Right cardiac atrium (tissue), 5 donors: ENCODE data around the gene TSPAN5. TPM values are rescaled to one million over a fixed set of nuclear protein-coding genes. Genes with fewer than 3 reads are reported as not detected.

Experiments used
- ATAC-seq, 2 donors: fragments of 200-7000 bp; cut with Tn5 transposase; one replicate each; pipeline versions ENCODE4 v1.8.0 to v1.9.1; 2020; ENCODE audit warnings: moderate library complexity in 2 of 2, mild to moderate bottlenecking in 1 of 2
- DNase-seq, 3 donors: peaks; one replicate each; pipeline ENCODE4 v3.0.0-alpha.2; 2020
- H3K27ac ChIP-seq: one replicate; pipeline ENCODE4 v1.5.1; 2013; ENCODE audit warnings: mild to moderate bottlenecking, low read length, control low read depth, moderate library complexity
- H3K27me3 ChIP-seq: one replicate; pipeline ENCODE4 v1.6.1; 2013; ENCODE audit not compliant: control insufficient read depth, insufficient read depth
- H3K4me1 ChIP-seq: one replicate; pipeline ENCODE4 v1.6.1; 2013; ENCODE audit warnings: low read length; ENCODE audit not compliant: control insufficient read depth, insufficient read depth
- H3K4me3 ChIP-seq: one replicate; pipeline ENCODE4 v1.5.1; 2013; ENCODE audit warnings: low read length, control low read depth
- H3K9me3 ChIP-seq: one replicate; pipeline ENCODE4 v1.6.1; 2013; ENCODE audit warnings: low read length; ENCODE audit not compliant: control insufficient read depth
- WGBS: extraction: QIAGEN DNeasy Blood & Tissue Kit; methylation state at CpG from one replicate; pipeline ENCODE4 v1.1.7; 2013; 5-methylcytosine and 5-hydroxymethylcytosine counted together
- intact Hi-C, 4 donors: fragments of 100-400 bp; cut with DNase I; formaldehyde crosslinking; loops; one replicate each; pipeline versions ENCODE4 v1.11.0 to v1.14.0; 2022 to 2023
- polyA plus RNA-seq: library from polyadenylated mRNA; stranded (reverse); fragments of 200-250 nt; gene quantifications from one replicate; pipeline ENCODE4 v1.2.3, GENCODE V29; 2013
- total RNA-seq, 4 donors: library from RNA; stranded (reverse); fragmentation: NEBNext Ultra II Directional; extraction: Animal tissue kit (Norgen Biotek cat#: 25700); gene quantifications; one replicate each; pipeline ENCODE4 v1.2.1, GENCODE V29; 2021
- donor health status: healthy with polysubstance abuse.
- donor health status: DM: no; HTN: yes; CAD: no.
- donor health status: DM: no; HTN: no; CAD: no.
- donor health status: DM: no; HTN: yes; CAD: no; lungs with severe emphysema.
- donor health status: DM: yes; HTN: yes; CAD: no.

Gene TSPAN5
- total and polyA plus RNA-seq, 5 donors: 1.2 to 2.5 (median 2.1) TPM

DNA sequence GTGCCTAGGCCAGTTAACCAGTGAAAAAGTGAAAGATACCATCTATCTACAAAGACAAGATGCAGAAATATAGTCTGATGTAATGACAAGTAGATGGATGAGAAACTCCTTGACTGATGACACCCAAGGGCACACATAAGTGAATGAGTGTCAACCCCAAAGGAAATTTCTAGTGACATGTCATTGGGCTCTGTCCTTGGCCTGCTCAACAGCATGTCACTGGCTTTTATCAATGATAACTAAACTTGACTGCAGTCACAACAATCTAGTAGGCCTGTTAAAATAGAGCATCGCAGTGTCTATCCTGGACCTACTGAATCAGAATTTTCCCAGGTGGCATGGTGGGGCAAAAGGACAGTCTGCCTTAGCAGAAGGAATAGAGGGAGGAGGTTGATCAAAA lies 155.8 kb downstream of the TSPAN5 start:
- WGBS: 97% methylated on average over 1 of the region's 1 CpG
- Histone ChIP-seq H3K9me3 (no peaks in the 10 kb centered on the region), H3K4me3 (no peak overlapping the region), H3K27ac (no peak overlapping the region), H3K27me3 (no peaks in the 10 kb centered on the region), H3K4me1 (no peaks in the 10 kb centered on the region)
- DNase-seq: no peak
- ATAC-seq: no peak
- intact Hi-C loops: no loop called here

- ATAC-seq: no peak
These were observed 156.4 kb downstream of the TSPAN5 start for GRCh38 chr4:98502031-98502430.

GRCh38 chr4:98501383-98501782 lies 157.0 kb downstream of the TSPAN5 start:
- Histone ChIP-seq H3K27ac (no peak overlapping the region), H3K27me3 (no peaks in the 10 kb centered on the region), H3K4me1 (no peaks in the 10 kb centered on the region), H3K9me3 (no peaks in the 10 kb centered on the region), H3K4me3 (no peak overlapping the region)
- no peak for DNase-seq
- ATAC-seq: no peak
- WGBS: 96% methylated on average over 3 of the region's 3 CpGs
- intact Hi-C loops: no loop called here

More at GRCh38 chr4:98502031-98502430, 156.4 kb downstream of the TSPAN5 start:
- DNase-seq: no peak
- H3K27ac ChIP-seq: no peak overlapping the region
- H3K4me3 ChIP-seq: no peak overlapping the region
- no peaks in the 10 kb centered on the region for H3K4me1 ChIP-seq
- 92% methylated on average over 2 of the region's 2 CpGs for WGBS
- H3K27me3 ChIP-seq: no peaks in the 10 kb centered on the region
- H3K9me3 ChIP-seq: no peaks in the 10 kb centered on the region
- intact Hi-C loops: no loop called here

DNA sequence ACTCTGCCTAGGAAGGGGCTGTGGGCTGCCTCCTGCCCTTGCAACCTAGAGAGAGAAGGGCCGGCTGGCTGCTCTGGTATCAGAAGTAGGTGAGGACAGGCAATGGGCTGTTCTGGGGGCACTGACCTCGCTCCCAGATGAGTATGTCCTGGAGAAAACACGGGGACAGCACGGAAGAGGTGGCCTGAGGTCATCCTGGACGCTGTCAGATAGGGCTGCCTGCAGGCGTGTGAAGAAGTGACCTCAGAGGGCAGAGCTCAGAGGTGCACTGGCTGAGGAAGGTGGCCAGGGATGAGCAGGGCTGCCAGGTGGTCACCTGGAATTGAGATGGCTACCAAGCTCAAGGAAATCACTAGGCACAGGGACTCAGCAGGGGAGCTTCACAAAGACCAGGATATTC lies 159.6 kb downstream of the TSPAN5 start:
- WGBS: 94% methylated on average over 6 of the region's 6 CpGs
- Histone ChIP-seq H3K27me3 (no peaks in the 10 kb centered on the region), H3K4me1 (no peaks in the 10 kb centered on the region), H3K9me3 (no peaks in the 10 kb centered on the region), H3K27ac (no peak overlapping the region), H3K4me3 (no peak overlapping the region)
- no peak for DNase-seq
- intact Hi-C loops: no loop called here
- ATAC-seq: no peak

DNA sequence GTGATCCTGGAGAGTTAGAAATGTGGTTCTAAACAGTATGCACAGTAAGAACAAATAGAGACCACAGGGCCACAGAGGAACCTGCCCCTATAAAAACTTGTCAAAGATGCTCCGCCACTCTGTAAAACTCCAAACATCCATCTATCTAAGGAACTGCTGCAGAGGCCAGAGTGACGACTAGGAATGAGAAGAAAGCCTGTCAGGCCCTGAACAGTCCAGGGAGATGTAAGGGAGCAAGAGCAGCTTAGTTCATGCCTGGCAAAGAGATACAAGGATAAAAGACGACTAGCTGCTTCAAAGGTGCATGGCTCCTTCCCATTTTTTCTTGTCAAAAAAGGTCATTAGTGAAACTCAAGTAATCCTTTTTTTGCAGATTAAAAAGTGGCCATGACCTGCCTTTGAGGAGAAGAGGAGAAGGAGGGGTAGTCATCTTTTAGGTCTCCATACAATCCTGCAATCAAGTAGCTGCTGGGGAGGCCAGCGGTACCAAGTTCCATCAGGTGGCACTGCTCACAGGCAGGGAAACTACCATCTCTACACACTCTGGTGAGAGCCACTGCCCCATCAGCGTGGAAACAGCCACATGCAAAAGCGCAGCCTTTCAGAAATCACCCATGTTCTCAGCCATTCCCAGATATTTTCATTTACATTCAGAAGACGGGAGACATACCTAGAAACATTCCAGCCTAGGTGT lies 162.1 kb downstream of the TSPAN5 start:
- H3K4me1 ChIP-seq: no peaks in the 10 kb centered on the region
- ATAC-seq (no peak), DNase-seq (no peak)
- no peaks in the 10 kb centered on the region for H3K9me3 ChIP-seq
- intact Hi-C loops: no loop called here
- WGBS: 84% methylated on average over 7 of the region's 7 CpGs
- no peaks in the 10 kb centered on the region for H3K27me3 ChIP-seq
- H3K27ac ChIP-seq: no peak overlapping the region
- no peak overlapping the region for H3K4me3 ChIP-seq

DNA sequence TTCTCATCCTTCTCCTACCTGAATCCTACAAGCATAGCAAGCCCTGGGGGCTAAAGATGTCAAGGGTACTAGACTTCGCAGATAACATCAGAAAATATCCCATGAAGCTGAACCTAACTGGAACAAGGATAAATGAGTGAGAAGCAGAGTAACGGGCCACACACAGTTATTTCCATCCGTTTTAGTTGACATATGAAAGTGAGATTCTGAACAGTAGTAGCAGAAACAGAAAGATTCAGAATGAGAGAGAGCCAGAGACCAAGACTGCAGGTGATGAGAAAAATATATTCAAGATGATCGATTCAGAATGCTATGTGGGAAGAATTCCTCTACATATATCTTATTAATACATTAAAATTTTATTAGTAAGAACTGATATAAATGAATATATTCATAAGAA lies 165.1 kb downstream of the TSPAN5 start:
- ATAC-seq (no peak), DNase-seq (no peak)
- Histone ChIP-seq H3K4me3 (no peak overlapping the region), H3K4me1 (no peaks in the 10 kb centered on the region), H3K27me3 (no peaks in the 10 kb centered on the region), H3K27ac (no peak overlapping the region), H3K9me3 (no peaks in the 10 kb centered on the region)
- intact Hi-C loops: no loop called here
- WGBS: 82% methylated on average over 4 of the region's 4 CpGs

DNA sequence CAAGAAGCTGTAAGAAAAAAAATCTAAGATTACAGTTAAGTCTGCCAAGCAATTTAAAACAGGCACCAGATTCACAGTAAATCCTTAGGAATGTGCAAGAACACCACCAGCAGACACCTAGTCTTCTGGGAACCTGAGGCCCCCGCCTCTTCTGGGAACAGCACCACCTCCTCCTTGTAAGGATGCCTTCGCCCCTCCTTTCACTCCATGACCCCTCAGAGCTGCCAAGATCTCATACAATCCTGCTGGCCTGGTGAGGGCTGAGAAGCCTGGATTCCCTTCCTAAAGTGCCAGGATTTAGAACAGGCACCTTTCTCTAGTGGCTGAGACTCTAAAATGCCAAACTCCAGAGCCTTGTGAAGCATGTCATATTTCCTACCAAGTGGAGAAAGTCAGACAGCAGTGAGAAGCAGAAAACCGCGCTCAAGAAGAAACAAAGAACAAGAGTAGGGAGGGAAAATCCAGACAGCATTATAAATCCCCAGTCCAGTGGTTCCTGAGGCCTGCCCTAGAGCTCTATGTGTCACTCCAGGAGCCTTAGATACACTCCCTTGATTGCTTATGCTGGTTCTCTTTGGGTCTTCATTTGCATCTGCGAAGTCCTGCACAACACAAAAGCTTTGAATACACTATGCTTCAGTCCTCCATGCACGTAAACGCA lies 166.4 kb downstream of the TSPAN5 start:
- intact Hi-C loops: no loop called here
- no peak overlapping the region for H3K4me3 ChIP-seq
- ATAC-seq (no peak), DNase-seq (no peak)
- no peak overlapping the region for H3K27ac ChIP-seq
- no peaks in the 10 kb centered on the region for H3K9me3 ChIP-seq
- H3K4me1 ChIP-seq: no peaks in the 10 kb centered on the region
- H3K27me3 ChIP-seq: no peaks in the 10 kb centered on the region
- 96% methylated on average over 7 of the region's 7 CpGs for WGBS

GRCh38 chr4:98490251-98490650 lies 168.2 kb downstream of the TSPAN5 start:
- Histone ChIP-seq H3K27me3 (no peaks in the 10 kb centered on the region), H3K4me3 (no peak overlapping the region), H3K9me3 (no peaks in the 10 kb centered on the region), H3K27ac (no peak overlapping the region), H3K4me1 (no peaks in the 10 kb centered on the region)
- intact Hi-C loops: no loop called here
- DNase-seq (no peak), ATAC-seq (no peak)
- 94% methylated on average over 3 of the region's 3 CpGs for WGBS

GRCh38 chr4:98485816-98486345 lies 172.5 kb downstream of the TSPAN5 start:
- Histone ChIP-seq H3K27ac (no peak overlapping the region), H3K4me3 (no peak overlapping the region), H3K9me3 (no peaks in the 10 kb centered on the region), H3K4me1 (no peaks in the 10 kb centered on the region), H3K27me3 (no peaks in the 10 kb centered on the region)
- ATAC-seq (no peak), DNase-seq (no peak)
- 93% methylated on average over 7 of the region's 7 CpGs for WGBS
- intact Hi-C loops: no loop called here

DNA sequence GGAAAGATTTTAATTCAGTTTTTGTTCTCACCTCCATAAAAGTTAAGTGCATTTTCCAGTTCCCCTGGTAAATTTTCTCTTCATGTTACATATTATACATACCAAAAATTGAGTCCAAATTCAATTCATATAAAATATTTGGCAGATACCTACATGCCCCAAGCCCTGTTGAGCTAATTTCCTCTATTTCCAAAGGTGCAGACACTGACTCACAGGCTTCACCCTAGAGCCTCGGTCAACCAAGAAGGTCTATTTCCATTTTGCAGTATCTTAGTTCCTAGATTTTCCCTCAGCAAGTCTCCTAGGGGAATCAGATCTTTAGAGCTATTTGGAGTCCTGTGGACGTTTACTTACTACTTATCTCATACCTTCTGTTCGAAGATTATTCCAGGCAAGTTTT lies 174.4 kb downstream of the TSPAN5 start:
- no peaks in the 10 kb centered on the region for H3K27me3 ChIP-seq
- H3K27ac ChIP-seq: no peak overlapping the region
- no peak overlapping the region for H3K4me3 ChIP-seq
- no peaks in the 10 kb centered on the region for H3K4me1 ChIP-seq
- DNase-seq: no peak
- no peak for ATAC-seq
- WGBS: 79% methylated on average over 3 of the region's 3 CpGs
- H3K9me3 ChIP-seq: no peaks in the 10 kb centered on the region
- intact Hi-C loops: no loop called here

DNA sequence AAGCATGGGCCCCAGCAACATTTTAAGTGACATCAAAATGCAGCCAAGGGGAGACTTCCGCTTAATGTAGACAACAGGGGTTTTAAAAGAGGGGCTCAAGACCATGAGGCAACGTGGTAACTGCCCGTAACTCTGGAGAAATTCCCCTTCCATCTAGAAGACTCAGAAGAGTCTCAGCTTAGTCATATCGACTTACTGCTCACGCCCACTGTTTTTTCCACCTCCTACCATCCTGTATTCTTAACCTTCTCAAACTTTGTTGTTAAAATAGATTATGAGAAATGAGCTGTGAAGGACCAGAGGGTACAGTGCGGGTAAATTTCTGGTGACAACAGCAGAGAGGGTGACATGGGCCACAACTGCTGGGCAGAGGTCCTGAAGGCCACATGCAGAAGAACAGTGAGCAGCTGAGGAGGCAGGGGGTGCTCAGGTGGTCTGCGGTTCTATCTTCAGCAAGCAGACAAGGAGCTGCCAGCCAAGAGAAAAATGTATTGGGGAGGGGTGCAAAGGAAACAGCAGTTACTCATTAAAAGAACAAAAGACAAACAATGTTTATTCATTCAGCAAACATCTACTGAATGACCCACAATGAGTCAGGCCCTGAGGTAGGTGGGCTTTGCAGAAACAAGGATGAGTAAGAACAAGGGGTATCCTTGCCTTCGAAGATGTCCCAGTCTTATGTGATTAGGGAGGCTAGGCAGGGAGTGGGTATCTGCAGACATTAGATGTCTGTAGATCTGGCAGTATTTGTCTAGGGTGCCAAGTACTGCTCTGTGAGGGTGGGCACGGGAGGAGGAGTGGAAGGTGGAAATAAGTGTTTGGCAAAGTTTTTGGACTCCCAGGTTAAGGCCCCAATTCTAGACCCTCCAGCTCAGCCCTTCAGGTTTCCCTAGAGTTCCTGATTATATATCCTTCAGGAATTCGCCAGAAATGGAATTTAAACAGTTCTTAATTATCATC lies 175.3 kb downstream of the TSPAN5 start:
- 95% methylated on average over 10 of the region's 10 CpGs for WGBS
- intact Hi-C loops: no loop called here
- Histone ChIP-seq H3K27ac (no peak overlapping the region), H3K27me3 (no peaks in the 10 kb centered on the region), H3K4me3 (no peak overlapping the region), H3K4me1 (no peaks in the 10 kb centered on the region), H3K9me3 (no peaks in the 10 kb centered on the region)
- no peak for ATAC-seq
- no peak for DNase-seq
